Right lobe of liver (tissue), 6 donors: Measurements from ENCODE around the gene NNT. TPM values are rescaled to one million over a fixed set of nuclear protein-coding genes. Genes with fewer than 3 reads are reported as not detected.
"Not testable (repeated sequence)": the region's sequence is repeated elsewhere in the genome, so short reads cannot be mapped to it uniquely, and the experiment has no call there.

ENCODE experiments used
- ATAC-seq, 4 donors: fragments of 200-7000 bp; cut with Tn5 transposase; one replicate each; pipeline ENCODE4 v1.9.1; 2020; ENCODE audit warnings: mild to moderate bottlenecking in 4 of 4, moderate library complexity in 4 of 4
- DNase-seq, 3 donors: peaks; one replicate each; pipeline ENCODE4 v3.0.0-alpha.2; 2020
- H3K27ac ChIP-seq, 3 donors: fragments of 200-600 bp; one replicate each; pipeline ENCODE4 v1.8.0; 2022
- H3K27me3 ChIP-seq, 2 donors: fragments of 200-600 bp; one replicate each; pipeline ENCODE4 v1.8.0; 2022
- H3K36me3 ChIP-seq, 4 donors: fragments of 200-600 bp; sonication (generic) in 1 of 4; one replicate each; pipeline versions ENCODE4 v1.5.1 to v1.8.0; 2017 to 2022; ENCODE audit warnings: control low read depth in 1 of 4
- H3K4me1 ChIP-seq, 4 donors: fragments of 200-600 bp; sonication (generic) in 1 of 4; one replicate each; pipeline versions ENCODE4 v1.5.1 to v1.8.0; 2017 to 2022; ENCODE audit warnings: control low read depth in 1 of 4
- H3K4me3 ChIP-seq, 3 donors: fragments of 200-600 bp; one replicate each; pipeline ENCODE4 v1.8.0; 2022
- H3K9me3 ChIP-seq, 4 donors: fragments of 200-600 bp; sonication (generic) in 1 of 4; one replicate each; pipeline versions ENCODE4 v1.5.1 to v1.8.0; 2017 to 2022; ENCODE audit warnings: control low read depth in 1 of 4
- CTCF ChIP-seq, 4 donors: fragments of 200-600 bp in 3 of 4; fragments of 450-650 bp in 1 of 4; IDR thresholded peaks; one replicate each; pipeline versions ENCODE4 v1.5.1 to v1.8.0; 2016 to 2022; ENCODE audit warnings: antibody characterized with exemption in 4 of 4, mild to moderate bottlenecking in 2 of 4
- POLR2A ChIP-seq: fragments of 450-650 bp; IDR thresholded peaks from one replicate; pipeline ENCODE4 v1.6.1; 2017; ENCODE audit warnings: antibody characterized with exemption, mild to moderate bottlenecking
- WGBS: methylation state at CpG from one replicate; pipeline ENCODE4 v1.1.6; 2018; ENCODE audit warnings: low coverage, low lambda C conversion rate; ENCODE audit not compliant: insufficient coverage; ENCODE audit errors: missing lambda C conversion rate; 5-methylcytosine and 5-hydroxymethylcytosine counted together
- intact Hi-C, 2 donors: fragments of 100-400 bp; cut with DNase I; formaldehyde crosslinking; loops; one replicate each; pipeline versions ENCODE4 v1.11.2 to v1.14.1; 2022
- long read RNA-seq: library from polyadenylated mRNA; unstranded; transcript quantifications from one replicate; pipeline ENCODE4 v2.0.0, GENCODE V29; 2019
- total RNA-seq, 6 experiments: library from RNA; depleted of rRNA in 2 of 6; stranded (reverse); fragments of >200 nt in 2 of 6; fragmentation: NEBNext Ultra II Directional in 3 of 6; extraction: Animal tissue kit (Norgen Biotek cat#: 25700) in 3 of 6; gene quantifications; one replicate each; pipeline versions ENCODE4 v1.1.0 to v1.2.4, GENCODE V29; 2016 to 2023
- donor health status: DM: no; HTN: yes; CAD: no.
- donor health status: DM: no; HTN: no; CAD: no.
- donor health status: DM: no; HTN: no; CAD: no.
- donor health status: DM: no; HTN: yes; CAD: no.
- donor health status: DM: no; HTN: yes; CAD: no.

Gene NNT
- 100 to 1,000 TPM in 4 of 6 experiments, 10 to 100 TPM in 2; 81.3 to 250 (median 188) TPM for total RNA-seq
- long read RNA-seq, full-length matches to known transcripts: 8 of 25 reads
- long read RNA-seq, partial matches to known transcripts: 17 of 25 reads
- long read RNA-seq, other reads (novel, unspliced or antisense): 0 of 25 reads

GRCh38 chr5:43602461-43603343 is at the start of gene NNT:
NNT (plus strand) TSS chr5:43603180; CDS start chr5:43609196, 6,016 bp downstream.
- WGBS: 1% methylated on average over 18 of the region's 60 CpGs
- peak within 1 kb of the TSS; percentile 89 to 93 (median 91) for H3K27ac ChIP-seq
- ATAC-seq (peak; percentile 65 to 83 (median 76)), DNase-seq (peak; percentile 88 to 90 (median 89))
- no peaks in the 10 kb centered on the region for H3K27me3 ChIP-seq
- H3K4me3 ChIP-seq: peak within 1 kb of the TSS; percentile 78 to 86 (median 80)
- H3K9me3 ChIP-seq: no peaks in the 10 kb centered on the region
- H3K4me1 ChIP-seq: peaks cover 0 to 33% (median 4%) of the 10 kb centered on the region in 4 donors
- intact Hi-C loops: no loop called here
- TF ChIP-seq POLR2A (peak; percentile 47), CTCF (IDR thresholded peaks at IDR 0.05) (no peak)
- H3K36me3 ChIP-seq: no peaks in the 10 kb centered on the region

GRCh38 chr5:43553381-43553780 is 49.6 kb upstream of the NNT start:
- no peak overlapping the region for H3K4me3 ChIP-seq
- peaks cover 0 to 18% (median 0%) of the 10 kb centered on the region in 4 donors for H3K36me3 ChIP-seq
- H3K9me3 ChIP-seq: no peaks in the 10 kb centered on the region
- peaks cover 0 to 31% (median 6%) of the 10 kb centered on the region in 4 donors for H3K4me1 ChIP-seq
- ATAC-seq (no peak), DNase-seq (no peak)
- intact Hi-C loops: no loop called here
- WGBS: 95% methylated on average over 2 of the region's 2 CpGs
- H3K27me3 ChIP-seq: no peaks in the 10 kb centered on the region
- TF ChIP-seq CTCF (IDR thresholded peaks at IDR 0.05) (no peak), POLR2A (no peak)
- H3K27ac ChIP-seq: no peak overlapping the region

DNA sequence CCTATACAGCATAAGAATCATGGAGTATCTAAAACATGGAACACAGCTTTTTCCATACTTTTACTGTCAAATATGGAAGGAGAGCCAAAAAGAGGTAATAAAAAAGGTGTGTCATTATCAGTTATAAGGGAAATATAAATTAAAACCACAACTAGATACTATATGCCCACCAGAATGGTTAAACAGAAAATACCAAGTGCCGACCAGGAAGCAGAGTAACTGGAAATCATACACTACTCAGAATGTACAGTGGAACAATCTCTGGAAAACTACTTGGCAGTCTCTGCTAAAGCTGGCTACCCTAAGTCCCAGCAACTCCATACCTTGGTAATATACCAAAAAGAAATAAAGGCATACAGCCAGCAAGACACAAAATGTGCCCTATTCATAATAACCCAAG is 48.5 kb upstream of the NNT start:
- Histone ChIP-seq H3K27me3 (no peaks in the 10 kb centered on the region), H3K27ac (no peak overlapping the region), H3K36me3 (peaks cover 0 to 18% (median 0%) of the 10 kb centered on the region in 4 donors), H3K4me3 (no peak overlapping the region), H3K4me1 (peaks cover 0 to 31% (median 6%) of the 10 kb centered on the region in 4 donors), H3K9me3 (no peaks in the 10 kb centered on the region)
- 82% methylated on average over 1 of the region's 1 CpG for WGBS
- intact Hi-C loops: no loop called here
- ATAC-seq (no peak), DNase-seq (no peak)
- TF ChIP-seq POLR2A (no peak), CTCF (IDR thresholded peaks at IDR 0.05) (no peak)

- TF ChIP-seq CTCF (IDR thresholded peaks at IDR 0.05) (no peak), POLR2A (no peak)
- DNase-seq (peak; percentile 74 to 80 (median 76)), ATAC-seq (peak; percentile 53 to 58 (median 56))
- peak overlapping the region; percentile 75 to 81 (median 81) for H3K4me3 ChIP-seq
- no peaks in the 10 kb centered on the region for H3K9me3 ChIP-seq
- H3K27me3 ChIP-seq: no peaks in the 10 kb centered on the region
- intact Hi-C loops: no loop called here
- peaks cover 0 to 18% (median 0%) of the 10 kb centered on the region in 4 donors for H3K36me3 ChIP-seq
- H3K4me1 ChIP-seq: peaks cover 0 to 31% (median 6%) of the 10 kb centered on the region in 4 donors
- 0% methylated on average over 10 of the region's 44 CpGs for WGBS
- H3K27ac ChIP-seq: peak overlapping the region; percentile 96 to 97 (median 96)
These were observed 46.9 kb upstream of the NNT start for GRCh38 chr5:43555895-43556606.

DNA sequence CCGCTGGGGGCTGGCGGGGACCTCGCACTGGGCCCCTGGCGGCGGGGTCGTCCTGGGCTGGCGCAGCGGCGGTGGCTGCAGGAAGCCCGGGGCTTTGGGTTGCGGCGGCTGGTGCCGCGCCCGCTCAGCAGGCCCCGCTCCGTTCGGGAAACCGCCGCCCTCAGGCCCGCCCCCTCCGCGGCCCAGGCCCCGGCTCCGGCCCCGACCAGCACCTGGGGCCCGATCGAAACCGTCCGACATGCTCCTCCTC is 46.4 kb upstream of the NNT start:
- Histone ChIP-seq H3K4me1 (peaks cover 0 to 31% (median 6%) of the 10 kb centered on the region in 4 donors), H3K4me3 (peak overlapping the region; percentile 75 to 81 (median 81)), H3K36me3 (peaks cover 0 to 18% (median 0%) of the 10 kb centered on the region in 4 donors), H3K27ac (peak overlapping the region; percentile 96 to 97 (median 96))
- DNase-seq (peak in 2 of 3 donors; percentile 91 to 92), ATAC-seq (peak; percentile 93 to 98 (median 95))
- intact Hi-C loops, H3K9me3 ChIP-seq, H3K27me3 ChIP-seq: not testable (repeated sequence)
- WGBS: no CpG with 5 or more reads among the region's 30 CpGs
